RCC 7860 (cell line): Measurements from ENCODE around the gene ARHGAP44.

Source experiments
- DNase-seq: peaks from one replicate; pipeline ENCODE4 v3.0.0-alpha.2; 2015; ENCODE audit warnings: low spot score
- FAIRE-seq: peaks from 2 replicates; lab custom pipeline; 2012; peaks lifted over from hg19 to GRCh38; lab: Jason Lieb, UNC

ARHGAP44 gene, protein sequence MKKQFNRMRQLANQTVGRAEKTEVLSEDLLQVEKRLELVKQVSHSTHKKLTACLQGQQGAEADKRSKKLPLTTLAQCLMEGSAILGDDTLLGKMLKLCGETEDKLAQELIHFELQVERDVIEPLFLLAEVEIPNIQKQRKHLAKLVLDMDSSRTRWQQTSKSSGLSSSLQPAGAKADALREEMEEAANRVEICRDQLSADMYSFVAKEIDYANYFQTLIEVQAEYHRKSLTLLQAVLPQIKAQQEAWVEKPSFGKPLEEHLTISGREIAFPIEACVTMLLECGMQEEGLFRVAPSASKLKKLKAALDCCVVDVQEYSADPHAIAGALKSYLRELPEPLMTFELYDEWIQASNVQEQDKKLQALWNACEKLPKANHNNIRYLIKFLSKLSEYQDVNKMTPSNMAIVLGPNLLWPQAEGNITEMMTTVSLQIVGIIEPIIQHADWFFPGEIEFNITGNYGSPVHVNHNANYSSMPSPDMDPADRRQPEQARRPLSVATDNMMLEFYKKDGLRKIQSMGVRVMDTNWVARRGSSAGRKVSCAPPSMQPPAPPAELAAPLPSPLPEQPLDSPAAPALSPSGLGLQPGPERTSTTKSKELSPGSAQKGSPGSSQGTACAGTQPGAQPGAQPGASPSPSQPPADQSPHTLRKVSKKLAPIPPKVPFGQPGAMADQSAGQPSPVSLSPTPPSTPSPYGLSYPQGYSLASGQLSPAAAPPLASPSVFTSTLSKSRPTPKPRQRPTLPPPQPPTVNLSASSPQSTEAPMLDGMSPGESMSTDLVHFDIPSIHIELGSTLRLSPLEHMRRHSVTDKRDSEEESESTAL

DNA sequence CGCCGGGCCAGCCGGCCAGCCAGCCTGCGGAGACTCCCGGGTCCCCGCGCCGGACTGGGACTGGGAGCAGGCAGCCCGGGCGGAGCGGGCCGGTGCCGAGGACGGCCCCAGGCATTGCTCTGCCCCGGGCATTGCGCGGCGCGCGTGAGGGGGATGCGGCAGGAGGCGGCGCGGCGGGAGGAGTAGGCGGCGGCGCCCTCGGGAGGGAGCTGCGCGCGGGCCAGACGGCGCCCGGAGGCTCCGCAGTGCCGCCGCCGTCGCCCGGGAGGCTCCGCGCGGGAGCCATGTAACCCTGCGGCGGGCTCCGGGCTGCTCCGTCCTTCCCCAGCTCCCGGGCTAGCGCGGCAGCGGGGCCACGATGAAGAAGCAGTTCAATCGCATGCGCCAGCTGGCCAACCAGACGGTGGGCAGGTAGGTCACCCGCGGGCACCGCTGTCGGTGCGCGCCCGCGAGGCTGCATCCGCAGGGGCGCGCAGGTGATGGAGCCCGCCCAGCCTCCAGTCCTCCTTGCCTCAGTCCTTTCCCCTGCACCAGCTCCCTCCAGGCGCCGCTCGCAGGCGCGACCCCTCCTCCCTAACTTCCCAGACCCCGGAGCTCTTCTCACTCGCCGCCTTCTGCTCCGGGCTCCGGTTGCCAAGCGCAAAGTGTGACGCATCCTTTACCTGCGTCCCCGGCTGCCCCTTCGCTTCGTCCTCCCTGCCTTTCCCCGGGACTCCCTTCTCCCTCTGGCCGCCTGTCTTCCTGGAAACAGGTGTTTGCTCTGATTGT, at the start of gene ARHGAP44:
ARHGAP44 (plus strand) TSS at position 18 of the 768 bp plus-strand sequence; CDS start at position 359, 341 bp downstream.
- no peak for FAIRE-seq
- no peak for DNase-seq

DNA sequence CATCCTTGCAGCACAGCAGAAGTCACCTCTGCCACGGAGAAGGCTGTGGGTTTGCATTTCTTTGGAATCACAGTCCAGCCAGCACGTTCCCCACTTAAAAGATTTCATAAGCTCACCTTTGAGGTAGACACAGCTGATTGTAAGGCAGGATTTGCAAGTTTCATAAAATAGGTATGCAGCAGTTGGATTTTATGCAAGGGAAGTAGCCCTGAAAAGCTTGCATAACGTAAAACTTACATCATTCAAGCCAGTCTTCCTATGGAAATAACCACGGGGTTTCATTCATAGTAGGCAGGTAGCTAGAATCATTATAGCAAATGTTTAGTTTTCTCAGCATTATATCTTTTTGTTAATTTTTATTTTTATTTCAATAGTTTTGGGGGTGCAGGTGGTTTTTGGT, 49.8 kb upstream of the ARHGAP44 start:
- no peak for DNase-seq
- FAIRE-seq: no peak

DNA sequence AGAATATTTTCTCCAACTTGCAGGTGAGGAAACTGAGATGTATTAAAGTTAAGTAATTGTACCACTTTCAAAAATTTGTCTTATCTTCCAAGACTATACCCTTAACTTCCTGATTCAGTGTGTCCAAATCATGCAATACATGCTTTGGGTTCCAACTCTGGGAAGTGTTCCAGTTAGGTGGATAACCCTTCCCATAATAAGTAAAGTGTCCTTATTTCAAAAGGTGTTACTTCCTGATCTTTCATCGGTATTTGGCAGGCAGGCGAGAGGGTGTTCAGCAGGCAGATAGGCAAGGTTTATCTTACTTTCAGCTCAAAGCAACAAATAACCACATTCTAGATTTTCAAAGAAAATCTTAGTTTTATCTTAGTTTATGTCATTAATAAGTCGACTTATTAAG, 46.3 kb upstream of the ARHGAP44 start:
- FAIRE-seq (no peak), DNase-seq (no peak)

DNA sequence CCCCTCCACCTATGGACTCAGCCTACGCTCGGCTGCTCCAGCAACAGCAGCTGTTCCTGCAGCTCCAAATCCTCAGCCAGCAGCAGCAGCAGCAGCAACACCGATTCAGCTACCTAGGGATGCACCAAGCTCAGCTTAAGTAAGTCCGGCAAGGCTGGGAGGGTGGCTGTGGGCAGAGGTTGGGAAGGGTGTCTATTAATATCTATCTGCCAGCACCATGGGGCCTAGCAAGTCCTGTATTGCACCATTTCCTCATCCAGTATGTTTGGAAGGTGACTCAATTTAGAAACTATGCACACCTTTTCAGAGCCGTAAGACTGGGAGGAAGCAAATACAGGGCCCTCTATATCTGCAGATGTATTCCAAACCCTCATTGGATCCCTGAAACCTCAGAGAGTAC, 45.0 kb upstream of the ARHGAP44 start:
- no peak for DNase-seq
- no peak for FAIRE-seq

DNA sequence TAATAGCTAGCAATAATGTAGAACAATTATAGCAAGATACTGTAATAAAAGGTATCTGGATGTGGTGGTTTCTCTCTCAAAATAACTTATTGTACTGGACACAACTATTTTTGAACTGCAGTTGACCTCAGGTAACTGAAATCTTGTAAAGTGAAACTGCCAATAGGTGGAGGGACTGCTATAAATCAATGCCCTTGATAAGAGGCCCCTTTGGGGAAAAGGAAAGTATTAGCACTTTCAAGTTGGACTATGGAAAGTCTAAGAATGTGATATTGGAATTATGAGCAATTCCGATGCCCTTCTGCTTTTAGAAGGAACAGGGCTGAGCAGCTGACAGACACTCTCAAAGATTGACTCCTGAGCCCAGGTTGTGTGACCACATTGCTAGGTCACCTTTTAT, 44.5 kb upstream of the ARHGAP44 start:
- no peak for FAIRE-seq
- DNase-seq: no peak

DNA sequence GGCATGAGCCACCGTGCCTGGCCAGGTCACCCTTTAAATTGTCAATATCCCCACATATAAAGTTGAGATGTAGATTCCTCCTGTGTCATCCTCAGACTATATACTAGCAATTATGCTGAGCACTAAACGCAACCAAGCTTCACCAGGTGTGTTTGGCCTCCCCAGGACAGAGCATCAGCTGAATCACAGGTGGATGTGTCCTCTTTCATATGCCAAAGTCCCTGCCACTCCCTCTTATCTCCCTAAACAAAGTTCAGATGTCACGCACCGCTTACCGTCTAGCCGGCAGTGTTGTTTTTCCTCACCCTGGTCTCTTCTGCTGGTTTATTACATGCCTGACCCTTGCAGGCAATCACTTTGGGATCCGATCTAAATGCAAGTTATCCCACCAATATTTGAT, 43.8 kb upstream of the ARHGAP44 start:
- DNase-seq: no peak
- FAIRE-seq: no peak

DNA sequence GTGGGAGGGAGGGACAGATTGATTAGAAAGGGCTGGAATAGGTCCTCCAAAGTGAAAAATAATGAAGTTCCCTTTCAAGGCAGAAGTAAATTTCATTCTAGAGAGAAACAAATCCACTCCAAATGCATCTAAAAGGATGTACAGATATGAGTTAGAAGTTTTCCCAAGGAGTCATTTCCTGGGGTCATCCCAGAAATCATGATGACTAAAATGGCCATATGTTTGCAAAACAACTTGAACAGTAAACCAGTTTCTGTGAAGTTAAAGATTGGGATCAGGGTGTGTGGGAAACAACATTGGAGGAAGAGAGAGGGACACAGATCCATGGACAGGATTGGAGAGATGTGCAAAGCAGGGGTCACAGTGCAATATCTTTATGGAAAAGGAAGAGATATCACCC, 32.5 kb upstream of the ARHGAP44 start:
- FAIRE-seq (no peak), DNase-seq (no peak)

DNA sequence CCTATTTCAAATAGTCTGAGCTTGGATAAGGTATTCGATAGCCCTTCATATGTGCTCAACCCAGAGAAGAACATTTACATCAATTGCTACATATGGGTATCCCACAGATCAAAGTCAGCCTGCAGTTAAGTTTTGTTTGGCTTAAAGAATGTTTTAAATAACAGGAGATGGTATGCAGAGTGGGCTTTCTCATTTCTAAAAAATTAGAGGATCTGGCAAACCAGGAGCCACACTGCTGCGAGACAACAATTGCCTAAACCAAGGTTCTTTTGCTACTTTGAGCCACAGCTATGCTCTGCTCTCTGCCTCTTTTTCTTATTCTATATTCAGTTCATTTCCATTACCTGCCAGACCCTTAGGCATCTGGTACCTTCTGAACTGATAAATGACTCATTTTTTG, 30.2 kb upstream of the ARHGAP44 start:
- DNase-seq: no peak
- FAIRE-seq: no peak

DNA sequence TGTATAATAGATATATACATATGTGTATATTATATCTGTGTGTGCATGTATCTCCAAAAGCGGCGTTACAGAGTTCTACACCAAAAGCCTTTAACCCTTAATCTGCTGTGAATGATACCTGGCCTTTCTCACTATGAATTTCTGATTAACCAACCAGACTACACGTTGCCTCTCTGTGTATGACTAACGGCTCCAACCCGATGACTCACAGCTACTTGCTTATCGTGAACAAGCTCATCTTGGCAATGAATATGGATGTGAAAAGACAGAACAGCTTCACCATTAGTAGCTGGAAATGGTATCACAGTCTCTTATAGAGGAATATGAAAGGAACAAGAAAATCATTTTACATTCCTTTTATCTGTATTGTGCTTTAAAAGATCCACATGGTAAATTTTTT, 23.8 kb upstream of the ARHGAP44 start:
- DNase-seq (peak; percentile 5), FAIRE-seq (no peak)

DNA sequence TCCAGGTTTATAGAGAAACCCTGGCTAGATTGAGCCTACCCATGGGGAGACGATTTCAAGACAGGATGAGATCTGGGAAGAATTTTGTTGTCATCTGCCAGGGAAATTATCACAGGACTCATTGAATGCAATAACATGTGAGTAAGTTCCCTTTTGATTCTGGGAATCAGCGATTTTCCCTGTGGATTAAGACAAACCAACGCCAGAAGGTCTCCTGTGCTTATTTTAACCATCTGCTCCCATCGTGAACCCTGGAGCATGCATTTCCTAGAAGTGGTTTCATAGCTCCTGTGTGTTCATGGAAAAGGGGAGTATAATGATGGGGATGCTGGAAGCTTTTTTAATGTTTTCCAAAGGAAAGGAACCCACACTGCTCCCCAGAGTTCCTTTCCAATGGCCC, 21.0 kb upstream of the ARHGAP44 start:
- DNase-seq: no peak
- FAIRE-seq: no peak

DNA sequence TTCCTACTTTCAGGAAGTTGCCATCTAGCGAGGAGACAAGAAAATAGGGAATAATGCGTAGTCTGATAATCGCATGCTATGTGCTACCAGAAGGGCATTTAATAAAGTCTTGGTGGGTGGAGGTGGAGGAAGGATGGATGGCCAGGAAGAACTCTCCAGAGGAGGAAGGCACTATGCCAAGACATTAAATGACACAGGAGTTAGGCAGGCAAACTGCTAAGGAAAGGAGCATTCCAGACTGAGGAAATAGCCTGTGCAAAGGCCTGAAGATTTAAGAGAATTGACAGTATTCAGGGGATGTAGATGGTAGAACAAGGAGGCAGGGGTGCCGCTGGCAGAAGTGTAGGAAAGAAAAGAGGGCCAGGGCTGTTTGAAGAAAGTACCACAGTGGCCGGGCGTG, 19.3 kb upstream of the ARHGAP44 start:
- DNase-seq: no peak

DNA sequence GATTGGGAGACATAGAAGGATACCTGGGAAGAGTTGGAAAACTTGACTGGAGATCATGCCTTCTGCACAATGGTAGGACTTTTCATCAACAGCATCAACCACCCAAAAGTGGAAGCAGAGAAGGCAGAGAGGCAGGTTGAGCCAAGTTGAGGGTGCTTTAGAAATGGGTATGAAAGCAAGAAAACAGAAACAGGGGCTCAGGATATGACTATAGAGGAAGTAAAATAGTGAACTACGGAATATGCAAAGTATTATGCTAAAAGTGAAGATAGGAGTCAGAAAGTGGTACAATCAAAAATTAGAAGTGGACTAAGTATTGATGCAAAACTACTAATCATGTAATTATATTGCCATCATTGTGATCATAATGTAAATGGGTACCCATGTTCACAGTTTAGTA, 16.1 kb upstream of the ARHGAP44 start:
- DNase-seq (no peak), FAIRE-seq (no peak)

More for the DNA sequence above, 19.3 kb upstream of the ARHGAP44 start:
- FAIRE-seq: no peak

DNA sequence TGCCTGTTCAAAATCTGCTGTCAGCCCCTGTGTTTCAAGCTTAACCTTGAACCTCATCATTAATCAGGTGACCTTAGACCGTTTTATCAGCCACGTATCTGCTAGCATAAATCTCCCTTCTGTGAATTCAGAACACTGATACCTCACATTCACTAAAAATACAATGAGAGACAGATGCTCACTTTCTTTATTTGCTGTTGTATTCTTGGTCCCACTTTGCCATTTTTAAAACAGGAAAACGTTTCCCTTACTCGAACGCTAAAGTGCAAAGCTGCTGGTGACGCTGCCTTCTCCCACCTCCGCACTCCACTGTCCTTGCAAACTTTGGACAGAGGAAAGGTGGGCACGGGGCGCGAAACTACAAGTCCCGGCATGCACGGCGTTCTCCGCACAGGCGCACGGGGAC, 220 bp upstream of the ARHGAP44 start:
- DNase-seq (no peak), FAIRE-seq (no peak)

DNA sequence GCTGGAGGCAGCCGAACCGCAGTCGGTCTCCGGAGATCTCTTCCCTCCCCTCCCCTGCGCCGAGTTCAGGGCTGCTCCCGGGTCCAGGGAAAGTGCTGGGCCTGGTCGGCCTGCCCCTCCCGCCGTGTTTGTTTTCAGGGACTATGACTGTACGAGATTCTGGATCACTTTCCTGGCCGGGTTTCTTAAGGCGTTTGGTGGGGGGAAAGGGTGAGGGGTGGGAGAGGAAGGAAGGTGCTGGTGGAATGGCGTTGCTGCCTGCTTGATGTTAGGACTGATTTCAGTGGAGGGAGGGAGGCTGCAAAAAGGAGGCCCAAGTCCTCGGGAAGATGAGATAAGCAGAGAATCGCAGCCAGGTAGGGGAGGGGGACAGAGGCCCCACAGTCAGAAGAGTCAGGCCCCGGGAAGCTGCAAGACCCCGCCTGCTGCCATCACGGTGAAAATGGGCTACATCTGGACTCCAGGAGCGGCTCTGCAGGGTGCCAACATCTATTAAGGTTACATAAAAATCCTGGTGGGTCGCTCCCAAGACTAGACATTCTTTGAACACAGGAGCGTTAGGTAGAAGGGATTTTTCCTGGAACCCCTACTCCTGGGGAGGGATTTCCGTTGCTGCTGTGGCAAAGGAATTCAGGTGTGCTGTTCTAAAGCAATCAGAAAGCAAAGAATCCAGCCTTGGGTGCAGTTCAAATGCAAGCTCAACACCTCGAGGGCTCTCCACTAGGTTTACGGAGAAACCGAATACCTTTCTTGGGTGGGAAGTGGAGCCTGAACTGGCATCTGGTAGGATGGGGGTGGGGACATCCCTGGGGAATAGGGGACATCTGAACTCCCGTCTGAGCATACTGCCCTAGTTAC, 1.2 kb downstream of the ARHGAP44 start:
- DNase-seq: no peak
- no peak for FAIRE-seq

DNA sequence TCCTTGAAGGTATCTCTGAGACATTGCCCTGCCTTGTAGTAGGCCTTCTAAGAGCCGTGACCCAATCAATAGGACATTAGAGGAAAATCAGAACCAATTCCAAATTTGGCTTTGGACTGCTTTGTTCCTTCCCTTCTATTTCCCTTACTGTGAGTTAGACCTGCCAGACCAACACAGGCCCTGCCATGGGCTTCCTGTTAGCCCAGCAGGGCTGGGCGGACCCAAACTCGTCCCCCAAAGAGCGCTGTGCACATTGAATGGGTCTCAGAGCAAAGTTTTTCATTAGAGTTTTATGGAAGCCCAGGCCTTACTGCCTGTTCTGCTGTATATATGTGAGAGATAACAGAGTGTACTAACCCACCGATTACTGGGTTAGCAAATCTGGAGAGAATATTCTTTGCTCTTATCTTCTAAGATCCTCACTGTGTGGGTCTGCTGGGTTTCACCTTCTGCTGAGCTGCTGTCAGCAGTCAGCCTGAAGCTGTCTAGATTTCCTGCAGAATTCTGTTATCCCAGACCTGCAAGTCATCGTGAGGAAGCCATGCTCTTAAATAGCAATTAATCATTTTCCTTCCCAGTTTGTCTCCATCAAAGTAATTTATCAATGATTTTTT, 5.7 kb downstream of the ARHGAP44 start:
- FAIRE-seq: no peak

DNA sequence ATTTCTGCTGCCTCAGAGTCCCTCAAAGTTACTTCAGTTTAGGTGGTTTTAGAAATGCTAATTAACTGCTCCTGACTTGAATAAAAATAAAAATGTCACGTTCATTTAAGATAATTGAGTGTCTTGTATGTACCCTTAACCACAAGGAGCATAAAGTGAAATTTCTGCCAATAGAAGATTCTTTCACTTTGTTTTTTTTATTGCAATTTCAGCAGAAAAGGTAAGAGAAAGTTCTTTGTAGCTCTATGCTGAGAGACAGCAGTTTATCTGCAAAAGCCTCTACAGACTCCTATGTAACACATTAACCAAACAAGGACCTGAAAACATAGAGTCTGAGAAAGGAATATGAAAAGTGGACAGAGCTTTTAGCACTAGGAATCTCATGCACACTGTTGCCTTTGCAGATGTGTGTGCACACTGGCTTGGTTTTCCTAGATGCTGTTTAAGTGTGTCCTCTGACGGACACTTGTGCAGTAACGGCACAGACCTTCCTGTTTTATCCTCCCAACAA, 11.6 kb downstream of the ARHGAP44 start:
- DNase-seq (no peak), FAIRE-seq (no peak)

More for the DNA sequence above, 5.7 kb downstream of the ARHGAP44 start:
- DNase-seq: no peak

DNA sequence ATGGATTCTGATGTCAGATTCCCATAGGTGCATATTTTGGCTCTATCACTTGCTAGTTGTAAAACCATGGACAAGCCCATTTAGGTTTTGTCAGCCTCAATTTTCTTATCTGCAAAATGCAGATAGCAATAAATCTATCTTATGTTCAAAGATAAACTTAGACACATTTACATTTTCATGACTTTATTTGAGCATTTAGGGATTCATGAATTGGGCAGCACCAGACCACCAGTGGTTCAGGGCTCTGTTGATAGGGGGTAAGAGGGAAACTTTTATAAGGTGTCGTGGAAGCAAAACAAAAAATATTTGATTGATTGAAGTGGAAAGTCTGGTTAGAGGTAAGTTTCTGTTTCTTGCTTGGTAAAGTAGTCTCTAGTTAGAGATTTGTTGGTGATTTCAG, 17.3 kb downstream of the ARHGAP44 start:
- FAIRE-seq: no peak
- no peak for DNase-seq

DNA sequence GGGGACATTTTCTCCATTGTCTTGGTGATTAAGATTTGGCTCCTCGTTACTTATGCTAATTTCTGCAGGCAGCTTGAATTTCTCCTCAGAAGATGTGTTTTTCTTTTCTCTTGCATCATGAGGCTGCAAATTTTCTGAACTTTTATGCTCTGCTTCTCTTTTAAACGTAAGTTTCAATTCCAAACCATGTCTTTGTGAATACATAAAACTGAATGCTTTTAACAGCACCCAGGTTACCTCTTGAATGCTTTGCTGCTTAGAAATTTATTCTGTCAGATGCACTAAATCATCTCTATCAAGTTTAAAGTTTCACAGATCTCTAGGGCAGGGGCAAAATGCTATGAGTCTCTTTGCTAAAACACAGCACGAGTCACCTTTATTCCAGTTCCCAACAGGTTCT, 19.4 kb downstream of the ARHGAP44 start:
- no peak for FAIRE-seq
- DNase-seq: no peak

DNA sequence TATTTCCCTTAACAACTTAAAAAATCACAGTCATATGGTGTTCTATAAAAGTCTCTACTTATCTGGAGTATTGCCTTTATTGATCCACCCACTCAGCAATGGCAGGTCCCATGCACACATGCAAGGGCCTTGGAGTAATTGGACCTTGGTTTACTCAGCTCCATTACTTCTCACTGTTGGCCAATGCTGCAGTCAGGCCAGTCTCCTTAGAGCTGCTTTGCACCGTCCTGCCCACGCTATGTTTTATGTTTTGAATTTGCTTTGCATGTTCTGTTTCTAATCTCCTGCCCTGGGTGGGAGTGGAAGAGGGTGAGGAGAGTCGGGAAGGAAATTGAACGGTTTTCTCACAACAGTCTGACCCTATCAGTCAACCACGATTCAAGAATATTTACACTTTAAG, 23.6 kb downstream of the ARHGAP44 start:
- DNase-seq (no peak), FAIRE-seq (no peak)

DNA sequence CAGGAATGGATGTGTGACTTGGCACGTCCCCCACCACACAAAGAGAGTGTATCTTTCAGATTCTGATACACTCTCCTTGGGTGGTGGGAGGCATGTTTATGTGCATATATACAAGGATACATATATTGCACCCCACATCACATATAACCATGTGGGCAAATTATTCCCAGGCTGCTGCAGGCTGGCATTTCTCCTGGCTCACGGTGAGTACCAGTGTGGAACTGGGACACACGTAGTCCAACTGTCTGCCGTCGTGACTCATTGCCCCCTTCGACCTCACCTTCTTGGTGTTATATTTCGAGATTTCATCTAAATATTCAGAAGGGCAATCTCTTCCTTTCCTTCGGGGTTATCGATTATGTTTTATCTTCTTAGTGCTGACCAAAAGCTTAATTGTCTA, 24.4 kb downstream of the ARHGAP44 start:
- no peak for DNase-seq
- FAIRE-seq: no peak
